Measurements from ENCODE around the gene CELSR1. TPM values are rescaled to one million over a fixed set of nuclear protein-coding genes. Genes with fewer than 3 reads are reported as not detected.

CELSR1 gene
- total and polyA plus RNA-seq, 7 donors, result 0.09 to 0.39 (median 0.18) TPM

GRCh38 chr22:46455446-46455845 lies 82.0 kb downstream of the CELSR1 start:
- no peak for DNase-seq
- intact Hi-C loops (cut with DNase I), result no loop called here
- ATAC-seq, result no peak
- TF ChIP-seq CTCF (IDR thresholded peaks at IDR 0.05), result no peak
- no peak overlapping the region for H3K27ac ChIP-seq
- peaks cover 0 to 60% (median 15%) of the 10 kb centered on the region in 3 donors for H3K27me3 ChIP-seq (ENCODE audit: insufficient read depth in 3 of 3, low read length in 2 of 3)
- no peaks in the 10 kb centered on the region for H3K4me1 ChIP-seq
- no peak overlapping the region for H3K4me3 ChIP-seq
- no peaks in the 10 kb centered on the region for H3K36me3 ChIP-seq (ENCODE audit: insufficient read depth in 1 of 2, low read depth in 1 of 2)
- WGBS, 3 donors, result 67 to 76% (median 71%) methylated on average over 13 of the region's 13 CpGs
- H3K9me3 ChIP-seq, result no peaks in the 10 kb centered on the region

- intact Hi-C loops (cut with DNase I), result no loop called here
- 78 to 80% (median 80%) methylated on average over 33 of the region's 33 CpGs for WGBS, 3 donors
- no peak overlapping the region for H3K4me3 ChIP-seq
These were observed 82.7 kb downstream of the CELSR1 start for GRCh38 chr22:46454504-46455269.

GRCh38 chr22:46453829-46454503 lies 83.5 kb downstream of the CELSR1 start:
- no peak for TF ChIP-seq CTCF (IDR thresholded peaks at IDR 0.05)
- Histone ChIP-seq H3K4me1 (no peaks in the 10 kb centered on the region), H3K36me3 (ENCODE audit: insufficient read depth in 1 of 2, low read depth in 1 of 2) (no peaks in the 10 kb centered on the region), H3K4me3 (no peak overlapping the region), H3K9me3 (no peaks in the 10 kb centered on the region), H3K27me3 (ENCODE audit: insufficient read depth in 3 of 3, low read length in 2 of 3) (peaks cover 0 to 68% (median 16%) of the 10 kb centered on the region in 3 donors), H3K27ac (no peak overlapping the region)
- WGBS, 3 donors, result 52 to 63% (median 57%) methylated on average over 24 of the region's 24 CpGs
- intact Hi-C loops (cut with DNase I), result no loop called here
- DNase-seq (no peak), ATAC-seq (no peak)

More at GRCh38 chr22:46454504-46455269, 82.7 kb downstream of the CELSR1 start:
- H3K9me3 ChIP-seq, result no peaks in the 10 kb centered on the region
- peaks cover 0 to 68% (median 18%) of the 10 kb centered on the region in 3 donors for H3K27me3 ChIP-seq (ENCODE audit: insufficient read depth in 3 of 3, low read length in 2 of 3)
- TF ChIP-seq CTCF (IDR thresholded peaks at IDR 0.05), result no peak
- no peaks in the 10 kb centered on the region for H3K4me1 ChIP-seq
- ATAC-seq, result no peak
- DNase-seq, result no peak
- H3K27ac ChIP-seq, result no peak overlapping the region
- H3K36me3 ChIP-seq (ENCODE audit: insufficient read depth in 1 of 2, low read depth in 1 of 2), result no peaks in the 10 kb centered on the region

- H3K27me3 ChIP-seq (ENCODE audit: insufficient read depth in 3 of 3, low read length in 2 of 3), result peaks cover 0 to 68% (median 16%) of the 10 kb centered on the region in 3 donors
- H3K36me3 ChIP-seq (ENCODE audit: insufficient read depth in 1 of 2, low read depth in 1 of 2), result no peaks in the 10 kb centered on the region
- no peak for TF ChIP-seq CTCF (IDR thresholded peaks at IDR 0.05)
- 45 to 65% (median 48%) methylated on average over 31 of the region's 31 CpGs for WGBS, 3 donors
- intact Hi-C loops (cut with DNase I), result no loop called here
- H3K4me3 ChIP-seq, result no peak overlapping the region
- no peaks in the 10 kb centered on the region for H3K9me3 ChIP-seq
- no peak for DNase-seq
- no peak for ATAC-seq
- no peaks in the 10 kb centered on the region for H3K4me1 ChIP-seq
- no peak overlapping the region for H3K27ac ChIP-seq
These were observed 84.2 kb downstream of the CELSR1 start for GRCh38 chr22:46453006-46453828.
